Superior temporal gyrus (tissue), 1 donor: ENCODE measurements around the gene LEKR1.
"Not testable (repeated sequence)": the region's sequence is repeated elsewhere in the genome, so short reads cannot be mapped to it uniquely, and the experiment has no call there.

Experiments used
- DNase-seq: peaks from one replicate; pipeline ENCODE4 v3.0.0-alpha.2; 2016; ENCODE audit errors: extremely low spot score

LEKR1 gene

DNA sequence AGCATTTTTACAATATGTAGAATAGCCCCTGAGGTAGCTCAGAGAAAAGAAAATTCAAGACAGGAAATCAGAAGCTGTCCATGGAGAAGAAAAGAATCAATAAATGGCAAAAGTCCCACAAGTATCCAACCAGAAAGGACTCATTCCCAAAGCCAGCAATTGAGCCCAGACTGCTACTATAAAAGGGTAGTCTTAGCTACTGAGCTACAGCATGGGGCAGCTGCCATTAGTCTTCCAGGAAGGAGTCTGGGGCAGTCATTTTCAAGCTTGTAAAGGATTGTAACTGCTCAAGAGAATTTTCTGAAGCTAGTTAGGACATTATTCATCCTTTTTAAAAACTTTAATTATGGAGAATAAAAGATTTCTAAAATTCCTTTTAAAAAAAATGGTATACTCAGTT is 10.5 kb downstream of the LEKR1 start:
- no peak for DNase-seq

DNA sequence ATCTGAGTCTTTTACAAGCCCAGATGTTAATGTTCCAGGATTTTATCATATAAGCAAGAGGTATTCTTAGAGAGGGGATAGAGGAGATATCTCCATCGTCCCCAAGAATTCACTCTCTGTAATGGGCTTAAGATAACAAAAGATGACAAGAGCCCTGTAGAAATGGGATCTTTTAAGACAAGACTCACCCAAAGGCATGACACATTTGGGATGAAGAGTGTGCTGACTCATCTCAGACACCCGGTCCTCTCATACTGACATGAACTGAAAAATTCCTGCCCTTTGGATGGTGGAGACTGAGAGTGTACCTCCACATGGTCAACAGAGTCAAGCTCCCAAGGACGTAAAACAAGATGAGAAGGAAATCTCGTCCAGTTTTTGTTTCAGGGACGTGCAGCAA is 11.0 kb downstream of the LEKR1 start:
- no peak for DNase-seq

DNA sequence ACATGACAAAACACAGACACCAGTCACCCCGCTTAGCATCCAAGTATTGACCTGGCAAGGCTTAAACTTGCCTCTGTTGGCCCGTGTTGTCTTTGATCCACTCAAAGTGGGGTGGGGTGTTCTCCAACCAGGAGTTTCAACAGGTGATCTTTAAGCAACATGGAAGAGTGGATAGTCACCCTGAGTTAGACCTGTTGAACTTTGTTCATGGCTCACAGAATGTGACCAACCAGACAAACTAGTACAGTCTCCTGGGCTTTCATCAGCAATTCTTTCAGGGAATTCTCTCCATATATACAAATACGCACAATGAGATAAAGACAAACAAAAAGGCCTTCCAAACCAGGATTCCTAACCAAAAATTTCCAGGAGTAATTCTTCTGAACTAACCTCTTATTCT is 11.9 kb downstream of the LEKR1 start:
- DNase-seq = no peak

DNA sequence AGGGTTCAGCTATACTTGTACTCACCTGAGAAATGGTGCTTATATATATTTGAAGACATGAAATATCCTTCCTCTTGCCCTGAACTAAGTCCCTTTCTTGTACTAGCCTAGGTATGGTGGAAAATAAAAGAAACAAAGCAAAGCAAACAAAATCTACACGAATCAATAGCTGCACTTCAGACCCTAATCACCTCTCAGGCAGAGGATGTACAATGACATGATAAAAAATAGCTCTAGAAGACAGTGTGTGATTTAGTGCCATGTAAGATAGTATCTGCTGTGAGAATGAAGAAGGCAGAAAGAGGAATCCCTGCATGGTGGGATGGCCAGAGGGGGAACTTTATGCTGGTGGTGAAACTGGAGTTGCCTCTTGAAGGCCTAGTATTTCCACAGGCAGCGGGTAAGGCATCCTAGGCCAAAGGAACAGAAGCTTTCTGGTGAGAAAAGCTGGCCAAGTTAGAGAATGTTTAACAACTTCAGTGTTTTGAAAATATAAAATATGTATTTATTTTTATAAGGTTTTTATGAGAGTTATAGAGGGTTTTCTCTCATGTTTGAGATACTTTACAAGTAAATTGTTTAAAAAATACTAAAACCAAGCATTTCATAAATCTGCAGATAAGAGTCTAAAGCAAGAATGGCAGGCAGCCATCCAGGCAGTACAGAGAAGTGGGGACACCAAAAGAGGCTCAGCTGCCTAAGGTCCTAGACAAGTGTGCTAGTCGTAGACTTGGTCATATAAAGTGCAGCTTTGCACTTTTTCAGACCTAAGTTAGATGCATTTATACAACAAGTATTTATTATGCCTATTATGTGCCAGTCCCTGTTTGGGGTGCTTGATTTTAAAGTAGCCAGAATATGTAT is 14.9 kb downstream of the LEKR1 start:
- no peak for DNase-seq

DNA sequence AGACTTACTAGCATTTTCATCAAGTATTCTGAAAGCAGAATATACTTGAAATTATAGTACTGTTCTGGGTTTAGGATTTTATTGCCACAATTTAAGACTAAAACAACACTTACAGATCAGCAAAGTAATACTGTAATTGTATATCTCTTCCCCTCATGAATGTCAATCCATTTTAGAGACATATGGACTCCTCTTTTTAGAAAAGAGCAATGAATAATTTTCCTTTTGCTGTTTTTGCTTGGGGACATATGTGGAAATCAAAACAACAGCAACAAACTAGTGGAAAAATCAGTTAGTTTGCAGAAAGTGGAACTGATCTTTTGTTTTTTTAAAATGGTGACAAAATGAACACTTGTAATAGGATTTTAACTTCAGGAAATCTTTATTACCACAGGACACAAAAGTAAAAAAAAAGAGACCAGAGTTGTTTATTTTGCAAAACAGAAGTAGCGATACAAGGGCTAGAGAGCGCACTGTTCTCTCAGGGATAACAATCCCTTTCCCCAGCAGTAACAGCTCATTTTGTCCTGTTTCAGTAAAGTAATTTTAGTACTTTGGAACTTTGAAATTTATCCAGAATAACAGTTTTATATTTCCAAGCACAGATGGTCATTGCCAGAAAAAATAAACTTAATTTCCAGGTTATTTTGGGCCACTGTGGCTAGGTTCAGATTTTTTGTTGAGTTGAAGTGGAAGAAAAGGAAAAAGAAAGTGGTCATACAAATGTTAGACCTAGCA is 17.1 kb downstream of the LEKR1 start:
- DNase-seq = no peak

DNA sequence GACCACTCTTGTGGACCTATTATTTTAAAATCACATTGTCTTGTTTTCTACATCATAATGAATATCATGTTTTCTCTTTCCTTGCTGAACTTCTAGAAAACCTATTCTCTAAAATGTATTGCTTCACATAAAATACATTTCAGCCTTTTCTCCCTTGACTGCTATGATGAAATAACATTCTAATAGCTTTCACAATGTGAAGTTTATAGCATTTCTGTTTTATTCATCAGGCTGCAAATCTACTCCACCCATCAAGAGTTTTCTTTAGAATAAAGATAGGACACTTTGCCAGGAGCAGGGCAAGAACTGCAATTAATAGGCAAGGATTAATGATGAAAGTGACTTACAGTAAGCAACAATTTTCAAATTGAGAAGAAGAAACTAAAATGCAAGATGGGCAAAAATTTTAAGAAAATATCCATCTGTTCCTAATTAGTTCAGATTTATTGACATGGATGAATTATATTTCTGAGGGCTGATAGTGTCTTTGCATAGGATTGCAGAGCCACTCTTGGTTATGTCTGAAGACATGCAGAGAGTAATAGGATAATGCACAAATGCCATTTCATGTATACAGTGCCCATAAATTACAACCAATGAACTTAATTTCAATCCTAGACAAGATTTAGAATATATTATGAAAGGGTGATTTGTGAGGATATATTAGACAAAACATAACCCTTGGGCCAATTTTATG is 21.7 kb downstream of the LEKR1 start:
- DNase-seq = no peak

DNA sequence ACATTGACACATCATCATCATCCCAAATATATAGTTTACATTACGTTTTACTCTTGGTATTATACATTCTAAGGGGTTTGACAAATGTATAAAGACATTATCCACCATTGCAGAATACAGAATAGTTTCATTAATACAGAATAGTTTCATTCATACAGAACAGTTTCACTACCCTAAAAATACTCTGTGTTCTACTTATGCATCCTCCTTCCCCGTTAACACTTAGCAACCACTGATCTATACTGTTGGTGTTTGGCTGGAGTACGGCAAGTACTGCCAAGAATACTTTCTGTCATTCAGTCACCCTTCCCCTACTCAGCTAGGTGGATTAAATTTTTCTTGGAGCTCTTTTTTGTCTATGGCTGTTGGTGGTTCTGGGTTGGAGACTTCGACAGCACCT is 33.4 kb downstream of the LEKR1 start:
- DNase-seq = no peak

DNA sequence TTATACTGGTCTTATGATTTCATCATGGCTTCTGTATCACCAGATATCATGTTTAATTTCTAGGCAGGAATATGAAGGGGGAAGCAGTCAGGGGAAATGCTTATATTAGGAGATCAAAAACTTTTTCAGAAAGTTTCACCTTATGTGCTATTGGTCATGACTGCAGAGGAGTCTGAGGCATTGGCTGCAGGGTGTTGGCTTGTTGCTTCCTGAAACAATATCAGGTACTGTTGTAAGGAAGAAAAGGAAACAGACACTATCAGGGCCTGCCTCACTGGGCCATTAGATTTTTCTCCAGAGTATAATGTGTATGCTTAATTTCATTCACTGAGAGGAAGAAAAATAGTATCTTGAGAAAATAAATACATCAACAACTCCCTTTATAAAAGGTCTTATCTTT is 34.7 kb downstream of the LEKR1 start:
- no peak for DNase-seq

DNA sequence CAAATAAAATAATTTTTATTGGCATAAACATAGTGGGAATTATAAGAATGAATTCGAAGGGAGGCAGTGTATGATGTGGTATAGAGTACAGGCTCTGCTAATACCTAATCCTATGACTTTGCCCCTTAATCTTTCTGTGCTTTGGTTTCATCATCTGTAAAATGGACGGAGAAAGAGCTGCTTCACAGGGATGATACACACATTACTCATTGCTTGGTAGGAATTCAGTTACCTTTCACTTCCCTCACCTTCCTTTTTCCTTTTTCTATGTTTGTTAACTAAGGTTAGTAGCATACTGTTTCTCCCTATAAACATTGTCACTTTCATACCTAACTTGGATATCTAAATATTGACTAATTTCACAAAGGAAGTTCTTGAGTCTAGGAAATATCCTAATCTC is 36.2 kb downstream of the LEKR1 start:
- no peak for DNase-seq

DNA sequence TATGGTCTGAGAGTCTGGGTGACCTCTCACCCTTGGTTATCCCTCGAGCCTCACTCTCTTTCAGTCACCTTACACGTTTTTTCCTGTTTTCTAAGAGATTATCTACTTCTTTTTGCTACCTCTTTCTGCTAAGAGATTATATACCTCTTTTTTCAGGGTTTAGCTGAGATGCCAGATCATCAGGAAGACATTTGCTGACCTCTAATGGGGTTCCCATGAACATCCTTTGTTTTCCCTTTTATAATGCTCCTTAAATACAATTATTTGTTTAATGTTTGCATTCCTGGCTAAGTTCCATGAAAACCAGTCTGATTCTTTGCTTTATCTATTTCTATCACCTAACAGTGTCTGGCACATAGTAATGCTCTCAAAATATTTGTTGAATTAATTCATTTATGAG is 39.6 kb downstream of the LEKR1 start:
- DNase-seq = no peak

DNA sequence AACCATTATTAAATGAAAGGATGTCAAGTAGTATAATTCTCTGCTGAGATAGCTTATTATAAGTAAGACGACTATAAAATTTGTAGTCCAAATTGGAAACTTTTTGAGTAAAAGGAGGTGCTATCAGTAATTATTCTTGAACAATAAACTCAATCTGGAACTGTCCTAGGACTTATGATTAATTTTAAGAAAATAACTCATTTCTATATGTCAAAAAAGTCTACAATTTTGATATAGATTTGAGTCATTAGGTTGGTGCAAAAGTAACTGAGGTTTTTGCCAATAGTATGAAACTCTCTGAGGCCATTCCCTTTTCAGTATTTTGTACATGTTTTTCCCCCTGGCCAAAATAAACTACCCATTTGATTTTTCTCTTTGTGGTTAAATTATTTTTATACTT is 41.0 kb downstream of the LEKR1 start:
- no peak for DNase-seq

DNA sequence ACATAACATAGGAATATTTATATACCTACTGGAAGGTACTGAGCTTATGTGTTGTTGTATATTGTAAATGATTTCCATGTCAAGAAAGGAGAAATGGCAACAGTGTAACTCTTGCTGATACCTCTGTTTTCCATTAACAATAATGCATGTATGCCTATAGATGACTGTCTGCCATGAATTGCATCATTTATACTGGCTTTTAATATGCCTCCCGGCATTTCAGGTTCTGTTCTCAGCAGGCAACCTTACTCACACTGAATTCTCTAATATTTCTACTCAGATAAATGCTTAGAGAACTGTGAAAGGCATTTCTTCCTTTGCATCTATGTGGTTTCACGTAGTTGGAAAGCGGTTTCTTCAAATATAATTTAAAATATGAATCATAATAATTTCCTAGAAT is 41.8 kb downstream of the LEKR1 start:
- DNase-seq = no peak

DNA sequence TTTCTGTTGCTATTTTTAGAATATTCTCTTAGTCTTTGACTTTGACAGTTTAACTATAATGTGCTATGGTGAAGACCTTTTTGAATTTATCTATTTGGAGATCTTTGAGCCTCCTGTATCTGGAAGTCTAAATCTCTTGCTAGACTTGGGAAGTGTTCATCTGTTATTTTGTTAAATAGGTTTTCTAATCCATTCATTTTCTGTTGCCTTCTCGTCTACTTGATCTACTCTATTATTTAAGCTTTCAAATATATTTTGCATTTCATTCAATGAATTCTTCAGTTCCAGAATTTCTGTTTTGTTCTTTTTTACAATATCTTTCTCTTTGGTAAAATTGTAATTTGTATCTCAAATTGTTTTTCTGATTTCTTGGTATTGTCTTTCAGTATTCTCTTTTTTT is 47.8 kb downstream of the LEKR1 start:
- DNase-seq = no peak

DNA sequence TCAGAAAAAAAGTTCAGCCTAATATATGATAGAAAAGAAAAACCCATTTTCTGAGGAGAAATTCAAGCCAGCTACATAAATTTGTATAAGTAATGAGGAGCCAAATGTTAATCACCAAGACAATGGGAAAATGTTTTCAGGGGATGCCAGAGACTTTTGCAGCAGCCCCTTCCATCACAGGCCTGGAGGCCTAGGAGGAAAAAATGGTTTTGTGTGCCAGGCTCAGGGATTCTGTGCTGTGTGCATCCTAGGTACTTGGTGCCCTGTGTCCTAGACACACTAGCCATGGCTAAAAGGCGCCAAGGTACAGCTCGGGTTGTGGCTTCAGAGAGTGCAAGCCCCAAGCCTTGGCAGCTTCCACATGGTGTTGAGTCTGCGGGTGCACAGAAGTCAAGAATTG is 53.3 kb downstream of the LEKR1 start:
- DNase-seq = not testable (repeated sequence)

DNA sequence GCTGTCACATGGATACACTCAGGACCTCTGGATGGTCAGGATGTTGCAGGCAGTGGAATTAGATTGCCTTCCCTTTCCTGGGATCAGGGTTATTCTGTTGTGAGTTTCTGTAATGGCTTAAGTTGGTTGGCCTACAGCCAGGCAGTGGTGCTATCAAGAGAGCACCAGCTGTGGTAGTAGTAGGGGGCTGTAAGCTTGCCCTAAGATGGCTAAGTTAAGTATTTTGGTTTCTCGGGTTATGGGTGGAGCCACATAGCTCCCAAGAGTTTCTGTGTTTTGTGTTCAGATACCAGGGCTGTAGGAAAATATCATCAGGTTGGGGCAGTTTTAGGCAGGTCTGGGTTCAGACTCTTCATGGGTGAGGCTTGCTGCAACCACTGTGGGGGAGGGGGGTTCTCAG is 59.6 kb downstream of the LEKR1 start:
- no peak for DNase-seq

DNA sequence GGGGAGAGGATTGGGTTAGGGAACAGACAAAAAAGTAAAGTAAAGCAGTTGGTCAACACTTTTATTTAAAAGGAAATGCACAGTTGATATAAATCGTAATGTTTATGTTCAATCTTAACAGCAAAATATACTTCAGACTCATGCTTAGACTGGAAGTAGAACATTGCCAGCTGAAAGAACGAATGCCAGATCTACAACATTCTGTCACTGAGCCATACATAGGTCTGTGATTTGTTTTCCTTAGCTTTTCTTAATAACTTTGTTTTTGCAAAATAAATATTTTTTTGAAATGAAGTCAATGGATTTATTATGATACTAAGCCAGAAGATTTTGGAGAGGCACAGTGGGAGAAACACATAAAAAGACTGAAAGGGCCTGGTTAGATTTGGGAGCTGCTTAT is 62.0 kb downstream of the LEKR1 start:
- DNase-seq = no peak

DNA sequence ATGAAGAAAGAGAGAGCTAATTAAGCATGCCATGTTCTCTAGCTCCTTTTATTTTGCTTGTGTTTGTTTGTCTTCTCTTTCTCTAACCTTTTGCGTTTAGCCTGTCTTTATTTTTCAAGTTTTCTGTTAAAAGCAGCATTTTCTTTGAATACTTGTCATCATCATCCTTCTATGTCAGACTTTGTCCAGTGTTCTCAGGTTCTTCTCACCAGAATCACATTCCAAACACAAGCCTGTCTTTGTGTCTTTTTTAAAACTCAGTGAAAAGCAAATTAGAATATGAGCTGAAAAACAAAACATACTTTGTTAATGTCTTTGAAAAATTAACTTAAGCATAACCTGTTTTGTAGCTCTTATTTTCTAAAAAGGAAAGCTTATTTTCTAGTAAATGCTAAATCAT is 62.4 kb downstream of the LEKR1 start:
- DNase-seq = no peak

DNA sequence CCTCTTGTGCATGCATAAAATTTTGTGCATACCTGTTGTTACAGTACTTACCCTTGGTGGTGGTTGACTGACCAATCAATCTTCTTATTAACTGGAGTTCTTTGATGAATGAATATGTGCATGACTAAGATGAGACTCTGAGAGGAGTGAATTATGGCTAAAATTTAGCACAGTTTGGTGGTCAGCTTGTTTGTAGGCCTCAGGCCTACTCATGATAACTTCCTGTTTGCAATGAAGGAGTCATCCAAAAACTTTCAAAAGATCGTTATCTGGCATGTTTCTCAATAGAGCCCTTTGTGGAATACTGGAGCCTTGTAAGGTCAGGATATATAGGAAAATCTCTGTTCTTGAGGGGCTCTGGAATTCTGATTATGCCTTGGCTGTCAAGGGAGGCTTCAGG is 66.5 kb downstream of the LEKR1 start:
- DNase-seq = no peak

DNA sequence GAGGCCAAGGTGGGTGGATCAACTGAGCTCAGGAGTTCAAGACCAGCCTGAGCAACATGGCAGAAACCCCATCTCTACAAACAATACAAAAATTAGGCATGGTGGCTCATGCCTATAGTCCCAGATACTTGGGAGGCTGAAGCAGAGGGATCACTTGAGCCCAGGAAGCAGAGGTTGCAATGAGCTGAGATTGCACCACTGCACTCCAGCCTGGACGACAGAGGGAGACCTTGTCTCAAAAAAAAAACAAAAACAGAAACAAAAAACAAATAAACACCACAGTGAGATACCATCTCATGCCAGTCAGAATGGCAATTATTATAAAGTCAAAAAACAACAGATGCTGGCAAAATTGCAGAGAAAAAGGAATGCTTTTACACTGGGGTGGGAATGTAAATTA is 69.2 kb downstream of the LEKR1 start:
- DNase-seq = not testable (repeated sequence)

DNA sequence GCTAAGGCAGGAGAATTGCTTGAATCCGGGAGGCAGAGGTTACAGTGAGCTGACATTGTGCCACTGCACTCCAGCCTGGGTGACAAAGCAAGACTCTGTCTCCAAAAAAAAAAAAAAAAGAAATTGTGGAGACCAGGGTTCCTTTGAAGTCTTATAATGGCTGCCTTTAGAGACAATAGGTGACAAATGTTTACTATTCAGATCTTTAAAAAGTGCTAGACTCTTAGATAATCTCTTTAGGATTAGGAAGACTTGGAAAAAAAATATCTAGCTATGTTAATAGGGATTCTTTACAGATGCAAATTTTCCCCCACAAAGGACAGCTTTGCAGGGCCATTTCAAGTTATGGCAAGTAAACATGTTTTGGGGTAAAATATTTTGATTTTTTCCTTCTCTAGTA is 71.7 kb downstream of the LEKR1 start:
- DNase-seq = not testable (repeated sequence)

DNA sequence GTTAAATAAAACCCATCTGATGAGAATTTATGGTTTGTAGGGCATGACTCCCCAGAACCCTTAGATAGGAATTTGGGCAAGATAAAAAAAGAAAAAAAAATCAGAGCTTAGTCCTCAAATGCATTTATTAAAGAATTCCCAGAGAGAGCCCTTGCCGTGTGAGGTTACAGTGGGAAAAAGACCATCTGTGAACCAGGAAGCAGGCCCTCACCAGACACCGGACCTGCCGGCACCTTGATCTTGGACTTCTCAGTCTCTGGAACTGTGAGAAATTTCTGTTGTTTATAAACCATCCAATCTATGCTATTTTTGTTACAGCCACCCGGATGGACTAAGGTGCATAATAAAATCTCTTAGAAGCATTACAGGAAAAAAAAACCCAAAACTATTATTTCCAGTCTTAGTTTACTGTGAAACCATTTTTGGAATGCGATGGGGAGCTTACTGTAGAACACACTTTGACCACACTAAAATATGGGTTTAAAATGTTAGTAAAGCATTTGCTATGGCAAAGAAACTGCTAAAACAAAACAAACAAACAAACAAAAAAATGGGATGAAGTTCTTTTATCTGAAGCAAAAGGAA is 72.2 kb downstream of the LEKR1 start:
- DNase-seq = no peak

DNA sequence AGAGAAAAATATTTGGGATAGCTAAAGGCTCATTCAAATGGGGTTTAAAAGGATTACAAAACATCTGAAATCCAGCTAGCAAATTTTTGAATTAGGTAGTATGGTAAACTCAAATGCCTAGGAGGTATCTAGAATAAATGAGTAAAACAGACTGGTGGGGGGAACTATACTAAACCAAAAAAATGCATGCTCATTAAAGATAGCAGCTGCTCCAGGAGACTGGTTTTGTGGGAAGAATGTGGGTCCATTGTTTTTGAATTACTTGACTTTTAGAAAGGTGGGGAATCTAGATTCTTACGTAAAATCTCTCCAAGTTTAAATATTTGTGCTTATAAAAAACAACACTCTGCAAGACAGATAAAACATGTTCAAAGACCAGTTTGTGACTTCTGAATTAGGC is 73.8 kb downstream of the LEKR1 start:
- DNase-seq = no peak
